Measurements from ENCODE around the gene ANKRD1.

Gene ANKRD1

DNA sequence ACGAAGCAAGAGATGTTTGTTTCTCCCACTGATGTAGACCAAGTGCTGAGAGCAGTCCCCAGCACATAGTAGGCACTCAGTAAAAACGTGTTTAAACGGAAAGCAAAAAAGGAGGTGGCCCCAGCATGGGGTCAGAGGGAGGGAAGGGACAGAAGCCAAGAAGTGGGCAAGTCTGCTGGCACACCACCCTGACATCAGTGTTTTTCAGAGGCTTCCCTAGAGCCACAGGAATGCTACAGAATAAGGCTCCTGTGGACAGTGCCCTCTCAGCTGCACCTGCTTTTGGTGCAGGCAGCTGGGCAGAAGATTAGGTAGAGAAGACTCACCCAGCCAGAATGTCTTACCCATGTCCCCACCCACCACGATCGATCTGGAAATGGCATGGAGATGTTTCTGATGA, 8.3 kb upstream of the ANKRD1 start:
- DNase-seq (ENCODE audit: extremely low spot score): no peak
- TF ChIP-seq SUZ12 (IDR thresholded peaks at IDR 0.05) (no peak), SP1 (IDR thresholded peaks at IDR 0.05) (no peak), FOXA1 (IDR thresholded peaks at IDR 0.05) (no peak), L3MBTL2 (conservative IDR thresholded peaks at IDR 0.05) (no peak), ELF4 (IDR thresholded peaks at IDR 0.05) (no peak), TARDBP (IDR thresholded peaks at IDR 0.05) (no peak), NFRKB (IDR thresholded peaks at IDR 0.05) (no peak), HDGF (IDR thresholded peaks at IDR 0.05; ENCODE audit: borderline replicate concordance) (no peak)
- TF ChIP-seq, protein P1, sequence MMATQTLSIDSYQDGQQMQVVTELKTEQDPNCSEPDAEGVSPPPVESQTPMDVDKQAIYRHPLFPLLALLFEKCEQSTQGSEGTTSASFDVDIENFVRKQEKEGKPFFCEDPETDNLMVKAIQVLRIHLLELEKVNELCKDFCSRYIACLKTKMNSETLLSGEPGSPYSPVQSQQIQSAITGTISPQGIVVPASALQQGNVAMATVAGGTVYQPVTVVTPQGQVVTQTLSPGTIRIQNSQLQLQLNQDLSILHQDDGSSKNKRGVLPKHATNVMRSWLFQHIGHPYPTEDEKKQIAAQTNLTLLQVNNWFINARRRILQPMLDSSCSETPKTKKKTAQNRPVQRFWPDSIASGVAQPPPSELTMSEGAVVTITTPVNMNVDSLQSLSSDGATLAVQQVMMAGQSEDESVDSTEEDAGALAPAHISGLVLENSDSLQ (IDR thresholded peaks at IDR 0.05): no peak
- CTCF ChIA-PET: interaction anchor here (1.4 kb wide), 1 partner anchor 11 kb away, joined by 7 read pairs; no protein-coding TSS in a partner anchor
- POLR2A ChIA-PET: interaction anchor here (1.2 kb wide), 1 partner anchor 12 kb away, joined by 4 read pairs; no protein-coding TSS in a partner anchor

GRCh38 chr10:90927293-90927692, 6.4 kb upstream of the ANKRD1 start:
- ChIA-PET POLR2A (no interaction called here), CTCF (no interaction called here)
- DNase-seq (ENCODE audit: extremely low spot score): no peak
- TF ChIP-seq LEF1 (IDR thresholded peaks at IDR 0.05; ENCODE audit: borderline replicate concordance) (no peak), SUZ12 (IDR thresholded peaks at IDR 0.05) (no peak), ARNT (IDR thresholded peaks at IDR 0.05) (no peak), ELF4 (IDR thresholded peaks at IDR 0.05) (no peak), TARDBP (IDR thresholded peaks at IDR 0.05) (no peak), BHLHE40 (IDR thresholded peaks at IDR 0.05; ENCODE audit: borderline replicate concordance) (no peak)
- TF ChIP-seq, protein P1 (IDR thresholded peaks at IDR 0.05): no peak

DNA sequence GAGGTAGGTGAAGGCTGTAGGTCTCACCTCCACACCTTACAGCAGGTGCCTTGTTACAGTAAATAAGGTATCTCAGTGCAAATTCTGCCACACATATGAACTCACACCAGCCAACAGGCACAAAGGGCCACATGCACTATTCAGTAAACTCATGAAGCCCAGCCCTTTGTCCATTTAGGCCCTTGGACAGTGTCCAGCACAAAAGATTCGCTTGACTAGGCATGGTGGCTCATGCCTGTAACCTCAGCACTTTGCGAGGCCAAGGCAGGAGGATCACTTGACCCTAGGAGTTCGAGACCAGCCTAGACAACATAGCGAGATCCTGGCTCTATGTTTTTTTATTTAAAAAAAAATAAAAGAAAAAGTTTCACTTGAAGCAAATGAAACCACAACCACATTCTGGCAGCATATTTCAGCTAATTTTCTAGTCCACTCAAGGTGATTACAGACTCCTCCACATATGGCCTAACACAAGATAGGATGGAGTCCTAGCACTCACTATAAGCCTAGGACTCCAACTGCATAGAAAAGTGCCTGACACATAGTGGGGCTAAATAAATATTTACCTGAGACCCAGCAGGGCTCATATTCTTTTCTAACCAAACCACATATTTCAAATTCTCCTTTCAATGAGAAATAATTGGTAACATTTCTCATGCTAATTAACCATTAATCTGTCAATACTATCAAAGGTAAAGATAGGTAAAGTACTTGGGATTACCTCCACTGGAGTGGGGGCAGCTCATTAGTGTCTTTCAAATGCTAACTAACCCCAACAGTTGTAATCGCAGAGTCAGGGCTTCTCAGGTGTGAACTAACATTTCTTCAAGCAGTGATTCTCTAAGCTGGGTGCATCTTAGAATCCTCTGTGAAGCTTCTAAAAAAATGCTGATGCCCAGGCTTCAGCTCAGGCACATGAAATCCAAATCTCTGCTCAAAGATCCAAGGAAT, 4.5 kb upstream of the ANKRD1 start:
- no peak for DNase-seq (ENCODE audit: extremely low spot score)
- no peak for TF ChIP-seq LEF1 (IDR thresholded peaks at IDR 0.05; ENCODE audit: borderline replicate concordance)
- no peak for TF ChIP-seq L3MBTL2 (conservative IDR thresholded peaks at IDR 0.05)
- TF ChIP-seq HDGF (IDR thresholded peaks at IDR 0.05; ENCODE audit: borderline replicate concordance): no peak
- no peak for TF ChIP-seq CTBP1 (IDR thresholded peaks at IDR 0.05; ENCODE audit: borderline replicate concordance)
- TF ChIP-seq SP1 (IDR thresholded peaks at IDR 0.05): no peak
- TF ChIP-seq FOXA1 (IDR thresholded peaks at IDR 0.05): no peak
- TF ChIP-seq ARNT (IDR thresholded peaks at IDR 0.05): no peak
- TF ChIP-seq SUZ12 (IDR thresholded peaks at IDR 0.05): no peak
- TF ChIP-seq, protein P1 (IDR thresholded peaks at IDR 0.05): no peak
- CTCF ChIA-PET: no interaction called here
- POLR2A ChIA-PET: no interaction called here

GRCh38 chr10:90924552-90924951, 3.7 kb upstream of the ANKRD1 start:
- TF ChIP-seq LEF1 (IDR thresholded peaks at IDR 0.05; ENCODE audit: borderline replicate concordance) (no peak), CTBP1 (IDR thresholded peaks at IDR 0.05; ENCODE audit: borderline replicate concordance) (no peak), HDGF (IDR thresholded peaks at IDR 0.05; ENCODE audit: borderline replicate concordance) (no peak), SP1 (IDR thresholded peaks at IDR 0.05) (no peak)
- DNase-seq (ENCODE audit: extremely low spot score): no peak
- ChIA-PET CTCF (no interaction called here), POLR2A (no interaction called here)

DNA sequence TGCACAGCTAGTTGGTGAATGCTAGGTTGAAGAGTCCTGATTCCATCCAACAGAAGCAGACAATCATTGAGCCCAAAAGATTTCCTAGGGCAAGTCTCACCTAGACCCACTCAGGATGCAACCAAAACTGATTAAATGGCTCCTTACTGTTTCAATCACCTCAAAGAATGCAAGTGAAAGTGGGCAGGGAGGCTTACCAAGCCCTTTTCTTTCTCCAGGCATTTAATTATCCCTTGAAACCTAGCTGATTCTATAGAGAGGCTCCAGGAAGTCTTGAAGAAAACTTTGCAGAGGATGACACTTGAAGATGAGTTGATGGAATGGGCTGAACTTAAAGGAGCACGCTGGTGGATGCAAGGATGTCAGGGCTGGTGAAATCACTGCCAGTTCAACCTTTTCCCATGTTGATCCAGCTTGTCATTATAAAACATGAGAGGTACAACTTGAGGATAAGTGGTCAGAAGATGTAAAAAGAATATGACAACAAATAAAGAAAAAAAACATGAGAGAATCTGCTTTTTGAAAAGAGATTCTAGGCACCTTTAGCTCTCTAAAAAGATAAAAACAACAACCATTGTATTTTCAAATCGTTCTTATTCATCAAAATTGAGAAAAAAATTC, 2.3 kb upstream of the ANKRD1 start:
- POLR2A ChIA-PET: interaction anchor here (0.8 kb wide), 1 partner anchor 11 kb away, joined by 3 read pairs; no protein-coding TSS in a partner anchor

More for the DNA sequence above, 2.3 kb upstream of the ANKRD1 start:
- TF ChIP-seq L3MBTL2 (conservative IDR thresholded peaks at IDR 0.05) (no peak), ZNF384 (IDR thresholded peaks at IDR 0.05) (no peak), BHLHE40 (IDR thresholded peaks at IDR 0.05; ENCODE audit: borderline replicate concordance) (no peak), FOXK2 (IDR thresholded peaks at IDR 0.05) (no peak), LEF1 (IDR thresholded peaks at IDR 0.05; ENCODE audit: borderline replicate concordance) (no peak), CTBP1 (IDR thresholded peaks at IDR 0.05; ENCODE audit: borderline replicate concordance) (no peak), HDGF (IDR thresholded peaks at IDR 0.05; ENCODE audit: borderline replicate concordance) (no peak), ARNT (IDR thresholded peaks at IDR 0.05) (no peak), ELF4 (IDR thresholded peaks at IDR 0.05) (no peak), TARDBP (IDR thresholded peaks at IDR 0.05) (no peak)
- TF ChIP-seq, protein P1 (IDR thresholded peaks at IDR 0.05): no peak
- no peak for DNase-seq (ENCODE audit: extremely low spot score)
- CTCF ChIA-PET: no interaction called here

Measured in HEK293T (cell line).